Neuron (in vitro differentiated cells): ENCODE data around the gene CLPSL1.

Source experiments
- H2AFZ ChIP-seq: one replicate; pipeline ENCODE4 v1.6.1; 2013; ENCODE audit warnings: low read depth, mild to moderate bottlenecking, inconsistent platforms, low read length, moderate library complexity
- H3K27me3 ChIP-seq: one replicate; pipeline ENCODE4 v1.6.1; 2013; ENCODE audit warnings: low read length; ENCODE audit not compliant: insufficient read depth
- H3K36me3 ChIP-seq: one replicate; pipeline ENCODE4 v1.6.1; 2013; ENCODE audit warnings: low read length; ENCODE audit not compliant: insufficient read depth
- H3K4me1 ChIP-seq: one replicate; pipeline ENCODE4 v1.6.1; 2013; ENCODE audit warnings: low read length; ENCODE audit not compliant: insufficient read depth
- H3K4me3 ChIP-seq: 2 replicates; pipeline ENCODE4 v1.5.1; 2013; ENCODE audit warnings: mild to moderate bottlenecking, low read length, moderate library complexity
- H3K9me3 ChIP-seq: one replicate; pipeline ENCODE4 v1.6.1; 2013; ENCODE audit warnings: low read length

CLPSL1 gene

DNA sequence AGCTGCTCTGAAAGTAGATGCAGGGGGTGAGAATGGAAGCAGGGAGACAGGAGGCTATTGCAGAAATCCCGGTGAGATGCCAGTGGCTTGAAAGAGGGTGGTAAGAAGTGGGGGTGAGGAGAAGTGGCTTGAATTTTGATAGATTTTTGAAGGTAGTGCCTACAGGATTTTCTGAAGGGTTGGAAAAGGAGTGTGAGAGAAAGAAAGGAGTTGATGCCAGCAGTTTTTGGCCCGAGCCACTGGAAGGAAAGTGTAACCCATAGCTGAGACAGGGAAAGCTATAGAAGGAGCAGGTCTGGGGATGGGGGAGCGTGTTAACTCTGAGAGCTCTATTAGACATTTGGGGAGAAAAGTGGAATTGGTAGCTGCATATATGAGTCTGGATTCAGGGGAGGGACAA is 34.3 kb upstream of the CLPSL1 start:
- no peaks in the 10 kb centered on the region for H3K27me3 ChIP-seq
- H3K4me1 ChIP-seq = no peaks in the 10 kb centered on the region
- H3K4me3 ChIP-seq = no peak overlapping the region
- no peak overlapping the region for H2AFZ ChIP-seq
- no peaks in the 10 kb centered on the region for H3K36me3 ChIP-seq
- no peaks in the 10 kb centered on the region for H3K9me3 ChIP-seq

DNA sequence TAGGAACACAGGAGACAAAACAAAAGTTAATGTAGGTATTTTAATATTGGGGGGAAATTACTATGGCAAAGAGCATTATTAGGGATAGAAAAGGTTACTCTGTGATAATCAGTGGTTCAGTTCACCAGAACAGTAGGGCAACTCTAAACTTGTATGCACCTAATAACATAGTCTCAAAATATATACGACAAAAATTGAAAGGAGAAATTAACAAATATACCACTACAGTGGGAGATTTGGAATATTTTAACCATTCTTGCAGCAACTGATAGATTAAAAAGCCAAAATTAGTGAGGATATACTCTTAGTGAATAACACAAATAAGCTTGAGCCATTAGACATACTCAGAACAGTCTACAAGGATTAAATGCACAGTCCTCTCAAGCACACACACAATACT is 32.9 kb upstream of the CLPSL1 start:
- Histone ChIP-seq H3K36me3 (no peaks in the 10 kb centered on the region), H3K4me3 (no peak overlapping the region), H3K4me1 (no peaks in the 10 kb centered on the region), H3K27me3 (no peaks in the 10 kb centered on the region), H3K9me3 (no peaks in the 10 kb centered on the region), H2AFZ (no peak overlapping the region)

DNA sequence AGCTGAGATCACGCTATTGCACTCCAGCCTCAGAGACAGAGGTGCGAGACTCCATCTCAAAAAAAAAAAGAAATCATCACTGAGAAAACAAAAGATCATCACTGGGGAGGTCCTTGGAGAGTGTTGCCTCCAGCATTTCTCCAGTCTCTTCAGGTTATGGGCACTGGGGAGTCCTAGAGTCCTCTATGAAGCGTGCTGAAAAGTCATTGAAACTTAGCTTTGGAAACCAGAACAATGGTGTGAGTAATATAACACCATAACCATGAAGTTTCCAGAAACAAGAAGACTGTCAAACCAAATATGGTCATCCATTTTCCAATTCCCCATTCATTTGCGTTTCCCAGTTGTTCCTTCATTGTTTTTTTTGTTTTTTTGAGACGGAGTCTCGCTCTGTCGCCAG is 30.3 kb upstream of the CLPSL1 start:
- Histone ChIP-seq H3K4me3 (no peak overlapping the region), H3K9me3 (no peaks in the 10 kb centered on the region)

DNA sequence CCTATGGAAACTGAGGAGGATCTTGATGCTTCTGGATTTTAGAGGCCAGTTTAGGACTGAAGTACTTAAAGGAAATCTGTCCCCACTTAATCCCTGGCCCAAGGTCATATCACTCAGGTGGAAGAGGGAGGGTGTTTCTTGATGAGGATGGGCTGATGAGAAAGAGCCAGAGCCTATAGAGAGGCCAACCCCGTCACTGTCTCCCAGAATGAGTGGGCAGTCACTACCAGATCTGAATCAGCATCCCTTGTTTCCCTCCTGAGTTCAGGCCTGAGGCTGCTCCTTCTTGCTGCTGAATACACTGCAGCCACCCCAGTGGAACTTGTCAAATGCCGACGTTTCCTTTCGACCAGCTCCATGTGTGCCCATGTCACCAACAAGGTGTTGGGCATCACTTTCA is 29.2 kb upstream of the CLPSL1 start:
- no peak overlapping the region for H2AFZ ChIP-seq
- no peaks in the 10 kb centered on the region for H3K36me3 ChIP-seq
- no peak overlapping the region for H3K4me3 ChIP-seq
- H3K9me3 ChIP-seq = no peaks in the 10 kb centered on the region
- no peaks in the 10 kb centered on the region for H3K4me1 ChIP-seq
- H3K27me3 ChIP-seq = no peaks in the 10 kb centered on the region

More for the DNA sequence above, 30.3 kb upstream of the CLPSL1 start:
- Histone ChIP-seq H3K36me3 (no peaks in the 10 kb centered on the region), H3K27me3 (no peaks in the 10 kb centered on the region), H3K4me1 (no peaks in the 10 kb centered on the region), H2AFZ (no peak overlapping the region)

DNA sequence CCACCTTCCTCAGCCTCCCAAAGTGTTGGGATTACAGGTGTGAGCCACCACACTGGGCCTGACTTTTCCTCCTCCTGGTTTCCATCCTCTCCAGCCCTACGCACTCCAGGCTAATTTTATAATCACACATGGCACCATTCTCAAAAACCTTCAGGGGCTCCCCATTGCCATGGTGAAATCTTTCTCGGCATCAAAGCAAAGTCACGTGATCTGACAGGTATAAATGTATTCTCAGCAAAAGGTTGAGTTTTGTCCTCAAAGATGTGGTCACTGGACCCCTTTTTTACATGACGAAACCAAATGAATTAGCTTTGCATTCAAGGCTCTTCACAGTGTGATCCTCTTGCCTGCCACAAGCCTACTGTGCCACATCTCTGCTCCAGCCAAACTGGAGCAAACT is 28.5 kb upstream of the CLPSL1 start:
- H3K9me3 ChIP-seq = no peaks in the 10 kb centered on the region
- no peak overlapping the region for H2AFZ ChIP-seq
- no peak overlapping the region for H3K4me3 ChIP-seq
- no peaks in the 10 kb centered on the region for H3K4me1 ChIP-seq
- H3K36me3 ChIP-seq = no peaks in the 10 kb centered on the region
- H3K27me3 ChIP-seq = no peaks in the 10 kb centered on the region

DNA sequence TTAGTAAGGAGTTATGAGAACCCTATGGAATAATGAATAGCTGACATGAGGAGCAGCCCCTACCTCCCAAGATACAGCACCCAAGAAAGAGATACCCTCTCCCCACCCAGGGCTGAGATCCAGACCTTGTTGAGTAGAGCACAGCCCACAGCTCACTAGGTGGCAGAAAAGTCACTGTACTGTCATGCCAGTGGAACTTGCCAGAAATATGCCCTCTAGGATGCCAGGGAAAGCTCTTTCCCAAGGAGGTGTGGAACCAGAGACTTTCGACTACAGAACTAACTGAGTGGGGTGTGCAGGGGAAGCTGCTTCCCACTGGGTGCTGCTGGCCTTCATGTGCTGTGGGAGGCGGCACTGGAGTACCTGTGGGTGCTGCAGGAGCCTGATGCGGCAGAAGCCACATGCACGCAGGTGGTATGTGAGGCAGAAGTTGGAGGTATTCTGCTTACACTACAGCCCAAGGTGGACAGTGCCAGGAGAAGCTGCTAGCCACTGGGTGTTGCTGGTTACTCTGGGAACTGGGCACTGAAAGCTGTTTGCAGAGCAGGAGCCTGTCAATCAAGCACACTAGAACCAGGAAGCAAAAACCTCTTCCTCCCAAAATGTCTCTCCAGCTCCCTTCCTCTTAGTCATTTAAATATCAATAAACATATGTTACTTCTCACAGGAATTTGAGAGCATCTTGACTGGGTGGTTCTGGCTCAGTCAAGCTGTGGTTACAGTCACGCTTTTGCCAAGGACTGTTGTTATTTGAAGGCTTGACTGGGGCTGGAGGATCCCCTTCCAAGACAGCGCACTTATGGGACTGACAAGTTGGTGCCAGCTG is 26.2 kb upstream of the CLPSL1 start:
- H3K27me3 ChIP-seq = no peaks in the 10 kb centered on the region
- H2AFZ ChIP-seq = no peak overlapping the region
- no peaks in the 10 kb centered on the region for H3K4me1 ChIP-seq
- no peaks in the 10 kb centered on the region for H3K9me3 ChIP-seq
- H3K4me3 ChIP-seq = no peak overlapping the region
- H3K36me3 ChIP-seq = no peaks in the 10 kb centered on the region

DNA sequence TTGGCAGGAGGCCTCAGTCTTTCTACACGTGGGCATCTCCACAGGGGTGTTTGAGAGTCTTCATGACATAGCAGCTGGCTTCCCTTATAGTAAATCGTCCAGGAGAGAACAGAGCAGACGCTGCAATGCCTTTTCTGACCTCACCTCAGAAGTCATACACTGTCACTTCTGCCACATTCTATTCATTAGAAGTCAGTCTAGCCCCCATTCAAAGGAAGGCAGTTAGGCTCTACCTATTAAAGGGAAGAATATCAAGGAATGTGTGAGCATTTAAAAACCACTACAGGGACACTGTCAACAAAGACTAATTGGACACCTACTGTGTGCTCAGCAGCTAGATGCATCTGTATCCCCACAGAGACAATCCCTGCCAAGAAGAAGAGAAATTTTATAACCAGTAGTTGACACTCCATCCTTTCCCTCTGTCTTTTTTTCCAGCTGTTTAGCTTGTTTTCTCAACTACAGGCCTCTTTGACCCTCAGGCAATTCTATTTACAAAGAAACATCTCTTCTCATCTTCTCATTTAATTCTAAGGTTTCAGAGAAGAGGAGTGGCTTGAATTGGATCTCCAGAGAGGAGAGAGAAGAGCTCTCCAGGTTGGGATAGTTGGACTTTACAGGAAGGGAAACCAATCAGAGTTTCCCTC is 25.4 kb upstream of the CLPSL1 start:
- H3K36me3 ChIP-seq = no peaks in the 10 kb centered on the region

DNA sequence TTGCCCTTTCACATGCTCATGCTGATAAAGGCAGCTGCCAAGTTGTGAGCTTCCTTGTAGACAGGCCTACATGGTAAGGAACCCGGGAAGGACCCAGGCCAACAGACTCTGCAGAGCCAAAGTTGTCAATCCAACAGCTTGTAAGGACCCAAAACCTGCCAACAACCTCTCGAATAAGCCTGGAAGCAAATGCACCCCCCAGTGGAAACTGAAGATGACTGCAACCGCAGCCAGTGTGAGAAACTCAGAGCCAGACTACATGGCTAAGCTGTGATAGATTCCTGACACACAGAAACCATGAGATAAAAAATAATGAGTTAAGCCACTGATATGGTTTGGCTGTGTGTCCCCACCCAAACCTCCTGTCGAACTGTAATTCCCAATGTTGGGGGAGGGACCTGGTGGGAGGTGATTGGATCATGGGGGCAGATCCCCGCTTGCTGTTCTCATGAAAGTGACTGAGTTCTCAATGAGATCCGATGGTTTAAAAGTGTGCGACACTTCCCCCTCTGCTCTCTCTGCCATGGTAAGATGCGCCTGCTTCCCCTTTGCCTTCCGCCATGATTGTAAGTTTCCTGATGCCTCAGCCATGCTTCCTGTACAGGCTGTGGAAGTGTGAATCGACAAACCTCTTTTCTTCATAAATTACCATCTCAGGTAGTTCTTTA is 23.2 kb upstream of the CLPSL1 start:
- Histone ChIP-seq H3K27me3 (no peaks in the 10 kb centered on the region), H3K4me3 (no peak overlapping the region), H2AFZ (no peak overlapping the region), H3K9me3 (no peaks in the 10 kb centered on the region), H3K36me3 (no peaks in the 10 kb centered on the region), H3K4me1 (no peaks in the 10 kb centered on the region)

More for the DNA sequence above, 25.4 kb upstream of the CLPSL1 start:
- Histone ChIP-seq H3K9me3 (no peaks in the 10 kb centered on the region), H3K4me1 (no peaks in the 10 kb centered on the region), H3K4me3 (no peak overlapping the region), H3K27me3 (no peaks in the 10 kb centered on the region), H2AFZ (no peak overlapping the region)

DNA sequence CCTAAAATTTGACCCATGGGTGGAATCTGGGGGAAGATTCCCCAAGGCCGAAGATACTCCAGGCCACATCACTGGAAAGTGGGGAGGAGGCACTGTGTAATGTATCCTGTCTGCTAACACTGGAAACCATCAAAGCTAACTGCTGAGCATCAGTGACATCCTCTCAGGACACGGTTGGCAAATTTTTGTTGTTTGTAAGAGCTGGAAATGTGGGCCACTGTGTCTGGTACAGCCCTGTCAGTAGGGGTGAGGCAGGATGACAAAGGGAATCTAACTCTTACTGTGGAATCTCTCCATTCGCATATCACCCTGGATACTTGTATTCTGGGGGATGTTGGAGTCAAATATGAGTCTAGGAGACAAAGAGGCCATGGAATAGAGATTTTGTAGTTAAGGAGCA is 21.4 kb upstream of the CLPSL1 start:
- Histone ChIP-seq H3K9me3 (no peaks in the 10 kb centered on the region), H3K36me3 (no peaks in the 10 kb centered on the region), H2AFZ (no peak overlapping the region), H3K27me3 (peaks cover 5% of the 10 kb centered on the region), H3K4me1 (peaks cover 1% of the 10 kb centered on the region), H3K4me3 (no peak overlapping the region)

DNA sequence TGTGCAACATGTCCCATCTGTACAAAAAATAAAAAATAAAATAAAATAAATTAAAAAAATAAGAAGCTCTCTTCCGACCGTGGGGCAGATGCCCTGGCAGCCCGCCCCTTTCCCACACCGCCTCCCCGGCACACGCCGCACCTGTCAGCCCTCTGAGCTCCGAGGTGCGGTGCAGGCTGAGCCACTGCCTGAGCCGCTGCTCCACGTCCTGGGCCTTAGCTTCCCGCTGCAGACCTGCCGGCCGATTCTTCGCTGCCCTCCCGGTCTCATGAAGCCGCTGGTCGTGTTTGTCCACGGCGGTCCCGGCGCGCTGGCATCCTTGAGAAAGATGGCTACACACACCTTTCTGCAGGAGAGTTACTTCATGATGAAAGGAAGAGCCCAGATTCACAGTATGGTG is 15.1 kb upstream of the CLPSL1 start:
- Histone ChIP-seq H2AFZ (no peak overlapping the region), H3K27me3 (peaks cover 8% of the 10 kb centered on the region), H3K9me3 (no peaks in the 10 kb centered on the region), H3K4me1 (peaks cover 3% of the 10 kb centered on the region), H3K36me3 (no peaks in the 10 kb centered on the region), H3K4me3 (no peak overlapping the region)

DNA sequence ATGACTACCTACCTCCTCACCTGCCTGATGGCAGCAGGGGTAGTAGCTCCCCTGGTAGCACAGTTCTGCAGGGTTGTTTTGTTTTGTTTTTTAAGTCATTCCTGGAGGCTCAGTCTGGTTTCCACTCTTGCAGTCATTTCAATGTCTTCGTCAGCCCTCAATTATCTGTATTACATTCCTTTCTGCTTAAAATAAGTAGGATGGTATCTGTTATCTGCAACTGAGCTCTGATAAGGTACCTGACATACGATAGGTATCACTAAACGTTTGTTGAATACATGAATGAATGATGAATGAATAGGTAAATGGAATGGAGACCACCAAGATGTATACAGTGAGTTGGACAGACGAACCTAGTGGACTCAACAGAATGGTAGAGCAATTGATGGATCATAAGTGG is 11.6 kb upstream of the CLPSL1 start:
- Histone ChIP-seq H3K27me3 (peaks cover 3% of the 10 kb centered on the region), H2AFZ (no peak overlapping the region)

DNA sequence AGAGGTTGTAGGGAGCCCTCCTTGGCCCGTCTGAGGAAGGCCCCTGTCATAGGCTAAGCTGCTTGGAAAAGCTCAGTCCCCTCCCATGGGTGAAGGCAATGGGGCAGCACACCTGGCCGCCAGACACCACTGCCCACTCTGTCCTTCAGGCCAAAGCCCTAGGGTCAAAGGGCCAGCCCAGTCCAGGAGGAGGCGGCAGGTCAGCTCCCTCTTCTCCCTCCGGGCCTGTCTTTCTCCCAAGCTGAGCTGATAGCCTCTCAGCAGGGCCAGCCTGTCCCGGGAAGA is 9.5 kb upstream of the CLPSL1 start:
- peaks cover 12% of the 10 kb centered on the region for H3K27me3 ChIP-seq
- no peaks in the 10 kb centered on the region for H3K9me3 ChIP-seq
- H3K36me3 ChIP-seq = no peaks in the 10 kb centered on the region
- no peak overlapping the region for H3K4me3 ChIP-seq
- no peak overlapping the region for H2AFZ ChIP-seq
- no peaks in the 10 kb centered on the region for H3K4me1 ChIP-seq

More for the DNA sequence above, 11.6 kb upstream of the CLPSL1 start:
- peaks cover 3% of the 10 kb centered on the region for H3K4me1 ChIP-seq
- no peaks in the 10 kb centered on the region for H3K9me3 ChIP-seq
- no peak overlapping the region for H3K4me3 ChIP-seq
- no peaks in the 10 kb centered on the region for H3K36me3 ChIP-seq

DNA sequence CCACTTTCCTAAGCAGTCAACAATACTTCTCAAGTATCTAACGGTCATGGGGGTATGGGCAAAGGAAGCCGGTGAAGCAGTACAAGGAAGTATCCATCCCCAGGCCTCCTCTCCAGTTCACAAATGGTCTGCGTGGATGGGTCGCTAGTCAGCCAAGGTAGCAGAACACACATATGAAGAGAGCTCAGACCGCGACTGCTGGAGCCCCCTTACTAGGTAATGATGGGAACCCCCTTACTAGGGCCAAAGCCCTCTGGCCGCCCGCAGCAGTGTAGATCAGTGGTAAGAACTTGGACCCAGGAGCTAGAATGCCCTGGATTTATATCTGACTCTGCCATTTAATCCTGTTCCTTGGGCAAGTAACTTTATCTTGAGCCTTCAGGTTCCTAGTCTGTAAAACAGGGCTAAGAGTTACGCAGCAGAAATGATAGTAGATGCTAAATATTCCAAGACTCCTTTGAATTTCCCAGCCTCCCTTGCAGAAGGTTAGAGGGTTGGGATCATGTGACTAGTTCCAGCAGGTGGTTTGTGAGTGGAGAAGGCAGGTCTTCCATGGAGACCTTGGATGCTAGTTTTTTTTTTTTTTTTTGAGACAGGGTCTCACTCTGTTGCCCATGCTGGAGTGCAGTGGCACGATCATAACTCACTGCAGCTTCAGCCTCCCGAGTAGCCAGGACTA is 6.6 kb upstream of the CLPSL1 start:
- peaks cover 2% of the 10 kb centered on the region for H3K4me1 ChIP-seq
- no peak overlapping the region for H2AFZ ChIP-seq
- no peaks in the 10 kb centered on the region for H3K9me3 ChIP-seq
- peaks cover 23% of the 10 kb centered on the region for H3K27me3 ChIP-seq
- H3K4me3 ChIP-seq = no peak overlapping the region
- H3K36me3 ChIP-seq = no peaks in the 10 kb centered on the region
